Measurements from ENCODE around the gene SPINK5. TPM values are rescaled to one million over a fixed set of nuclear protein-coding genes. Genes with fewer than 3 reads are reported as not detected.

The SPINK5 gene
- total RNA-seq, 1 experiment from 2014 or later = not detected

- ChIA-PET POLR2A (ENCODE audit: low non-redundant PET) (no interaction called here), CTCF (interaction anchor here (0.6 kb wide), 1 partner anchor 103 kb away, joined by 8 read pairs; no protein-coding TSS in a partner anchor)
- Histone ChIP-seq H3K4me3 (ENCODE audit: low read depth, low read length, poor library complexity, severe bottlenecking) (no peak overlapping the region), H3K27ac (ENCODE audit: low read depth, low read length, poor library complexity, severe bottlenecking) (no peak overlapping the region), H3K4me1 (ENCODE audit: insufficient read depth, low read length, poor library complexity, severe bottlenecking) (no peaks in the 10 kb centered on the region), H3K27me3 (replicated peaks; ENCODE audit: insufficient read depth, low read depth, low read length, poor library complexity) (peaks cover 30% of the 10 kb centered on the region), H3K9me3 (ENCODE audit: low read depth, low read length, poor library complexity, severe bottlenecking) (no peaks in the 10 kb centered on the region), H3K36me3 (ENCODE audit: insufficient read depth, low read length, poor library complexity, severe bottlenecking) (no peaks in the 10 kb centered on the region)
- BruUV-seq (replicated peaks) = no TSS peak
- peak; percentile 19 for DNase-seq (ENCODE audit: low spot score)
- intact Hi-C loops (cut with micrococcal nuclease; ENCODE audit: unreplicated experiment) = no loop called here
- TF ChIP-seq, protein P1, sequence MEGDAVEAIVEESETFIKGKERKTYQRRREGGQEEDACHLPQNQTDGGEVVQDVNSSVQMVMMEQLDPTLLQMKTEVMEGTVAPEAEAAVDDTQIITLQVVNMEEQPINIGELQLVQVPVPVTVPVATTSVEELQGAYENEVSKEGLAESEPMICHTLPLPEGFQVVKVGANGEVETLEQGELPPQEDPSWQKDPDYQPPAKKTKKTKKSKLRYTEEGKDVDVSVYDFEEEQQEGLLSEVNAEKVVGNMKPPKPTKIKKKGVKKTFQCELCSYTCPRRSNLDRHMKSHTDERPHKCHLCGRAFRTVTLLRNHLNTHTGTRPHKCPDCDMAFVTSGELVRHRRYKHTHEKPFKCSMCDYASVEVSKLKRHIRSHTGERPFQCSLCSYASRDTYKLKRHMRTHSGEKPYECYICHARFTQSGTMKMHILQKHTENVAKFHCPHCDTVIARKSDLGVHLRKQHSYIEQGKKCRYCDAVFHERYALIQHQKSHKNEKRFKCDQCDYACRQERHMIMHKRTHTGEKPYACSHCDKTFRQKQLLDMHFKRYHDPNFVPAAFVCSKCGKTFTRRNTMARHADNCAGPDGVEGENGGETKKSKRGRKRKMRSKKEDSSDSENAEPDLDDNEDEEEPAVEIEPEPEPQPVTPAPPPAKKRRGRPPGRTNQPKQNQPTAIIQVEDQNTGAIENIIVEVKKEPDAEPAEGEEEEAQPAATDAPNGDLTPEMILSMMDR (conservative IDR thresholded peaks at IDR 0.05; ENCODE audit: low read depth, low read length) = no peak
Measured at GRCh38 chr5:148145916-148146315, 82.1 kb downstream of the SPINK5 start.

- no peak overlapping the region for H3K27ac ChIP-seq (ENCODE audit: low read depth, low read length, poor library complexity, severe bottlenecking)
- H3K36me3 ChIP-seq (ENCODE audit: insufficient read depth, low read length, poor library complexity, severe bottlenecking) = no peaks in the 10 kb centered on the region
- no peak for TF ChIP-seq EZH2 (IDR thresholded peaks at IDR 0.05; ENCODE audit: borderline replicate concordance, low read depth, low read length, poor library complexity, severe bottlenecking)
- TF ChIP-seq, protein P1 (conservative IDR thresholded peaks at IDR 0.05; ENCODE audit: low read depth, low read length) = no peak
- H3K27me3 ChIP-seq (replicated peaks; ENCODE audit: insufficient read depth, low read depth, low read length, poor library complexity) = peaks cover 26% of the 10 kb centered on the region
- ChIA-PET POLR2A (ENCODE audit: low non-redundant PET) (no interaction called here), CTCF (interaction anchor here (0.6 kb wide), 1 partner anchor 104 kb away, joined by 8 read pairs; no protein-coding TSS in a partner anchor)
- no peaks in the 10 kb centered on the region for H3K9me3 ChIP-seq (ENCODE audit: low read depth, low read length, poor library complexity, severe bottlenecking)
- H3K4me3 ChIP-seq (ENCODE audit: low read depth, low read length, poor library complexity, severe bottlenecking) = no peak overlapping the region
- H3K4me1 ChIP-seq (ENCODE audit: insufficient read depth, low read length, poor library complexity, severe bottlenecking) = no peaks in the 10 kb centered on the region
- no peak for DNase-seq (ENCODE audit: low spot score)
- BruUV-seq (replicated peaks) = no TSS peak
- intact Hi-C loops (cut with micrococcal nuclease; ENCODE audit: unreplicated experiment) = no loop called here
Measured at GRCh38 chr5:148146487-148146886, 82.7 kb downstream of the SPINK5 start.

DNA sequence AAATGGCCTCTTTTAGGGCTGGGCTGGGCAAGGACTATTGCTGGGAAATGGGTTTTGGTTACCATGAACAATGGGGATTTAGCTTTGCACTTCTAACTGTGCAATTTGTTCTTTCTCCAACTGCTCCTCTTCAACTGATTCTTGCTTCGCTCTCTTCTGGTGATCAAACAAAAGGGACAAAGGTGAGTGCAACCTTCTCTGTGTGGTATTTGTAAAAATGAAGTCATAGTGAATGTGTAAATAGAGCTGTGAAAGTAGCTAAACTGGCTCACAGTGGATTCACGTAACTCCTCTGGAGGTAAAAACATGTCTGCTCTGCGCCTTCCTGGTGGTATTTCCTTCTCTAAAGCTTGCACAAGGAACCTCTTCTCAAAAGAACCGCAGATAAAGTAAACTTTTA is 83.6 kb downstream of the SPINK5 start:
- no peaks in the 10 kb centered on the region for H3K9me3 ChIP-seq (ENCODE audit: low read depth, low read length, poor library complexity, severe bottlenecking)
- CTCF ChIA-PET = no interaction called here
- intact Hi-C loops (cut with micrococcal nuclease; ENCODE audit: unreplicated experiment) = no loop called here
- H3K27ac ChIP-seq (ENCODE audit: low read depth, low read length, poor library complexity, severe bottlenecking) = no peak overlapping the region
- no peaks in the 10 kb centered on the region for H3K4me1 ChIP-seq (ENCODE audit: insufficient read depth, low read length, poor library complexity, severe bottlenecking)
- no peaks in the 10 kb centered on the region for H3K36me3 ChIP-seq (ENCODE audit: insufficient read depth, low read length, poor library complexity, severe bottlenecking)
- BruUV-seq (replicated peaks) = no TSS peak
- no peak for DNase-seq (ENCODE audit: low spot score)
- no peak for TF ChIP-seq EZH2 (IDR thresholded peaks at IDR 0.05; ENCODE audit: borderline replicate concordance, low read depth, low read length, poor library complexity, severe bottlenecking)
- TF ChIP-seq, protein P1 (conservative IDR thresholded peaks at IDR 0.05; ENCODE audit: low read depth, low read length) = no peak
- peaks cover 25% of the 10 kb centered on the region for H3K27me3 ChIP-seq (replicated peaks; ENCODE audit: insufficient read depth, low read depth, low read length, poor library complexity)
- POLR2A ChIA-PET (ENCODE audit: low non-redundant PET) = no interaction called here
- H3K4me3 ChIP-seq (ENCODE audit: low read depth, low read length, poor library complexity, severe bottlenecking) = no peak overlapping the region

All from A673 (cell line).